GM21619 (cell line): ENCODE measurements around the gene GTF2B.
A peak's percentile ranks its signal among the peaks of the same experiment; 100 is the strongest.
"Not testable (repeated sequence)": the region's sequence is repeated elsewhere in the genome, so short reads cannot be mapped to it uniquely, and the experiment has no call there.

Experiments
- ATAC-seq: cut with Tn5 transposase; IDR thresholded peaks from one replicate; pipeline ENCODE4 v1.9.1; 2021; ENCODE audit not compliant: unreplicated experiment

Gene GTF2B, protein sequence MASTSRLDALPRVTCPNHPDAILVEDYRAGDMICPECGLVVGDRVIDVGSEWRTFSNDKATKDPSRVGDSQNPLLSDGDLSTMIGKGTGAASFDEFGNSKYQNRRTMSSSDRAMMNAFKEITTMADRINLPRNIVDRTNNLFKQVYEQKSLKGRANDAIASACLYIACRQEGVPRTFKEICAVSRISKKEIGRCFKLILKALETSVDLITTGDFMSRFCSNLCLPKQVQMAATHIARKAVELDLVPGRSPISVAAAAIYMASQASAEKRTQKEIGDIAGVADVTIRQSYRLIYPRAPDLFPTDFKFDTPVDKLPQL

DNA sequence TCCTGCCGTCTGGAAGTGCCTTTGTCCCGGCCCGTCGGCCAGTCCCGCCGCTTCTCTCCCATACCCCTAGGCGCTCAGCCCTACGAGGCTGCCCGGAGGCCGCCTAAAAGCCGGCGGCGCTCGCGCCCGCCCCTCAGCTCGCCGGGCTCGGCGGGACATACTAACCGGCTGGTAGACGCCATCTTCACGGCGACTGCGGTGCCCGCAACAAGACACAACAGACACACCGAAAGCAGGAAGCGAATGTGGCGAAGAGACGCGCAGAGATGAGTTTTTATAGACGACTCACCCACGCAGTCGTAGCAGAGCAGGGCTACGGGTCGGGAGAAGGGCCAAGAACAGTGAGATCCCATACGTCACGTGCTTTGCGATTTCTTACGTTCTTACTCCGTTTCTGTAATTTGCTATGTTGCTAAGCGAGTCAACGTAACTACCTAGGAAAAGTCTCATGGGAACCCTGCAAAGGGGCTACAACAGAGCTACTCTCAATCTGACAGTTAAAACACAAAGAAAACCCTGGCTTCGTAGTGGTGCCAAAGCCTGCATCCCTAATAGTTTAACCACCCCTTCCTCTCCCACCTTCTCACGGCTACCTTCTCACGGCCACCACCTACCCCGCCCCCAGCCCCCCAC lies at the start of gene GTF2B:
TSS of gene GTF2B (minus strand) at position 250 of the 633 bp plus-strand sequence. CDS start at position 182, 68 bp downstream.
- peak; percentile 88 for ATAC-seq

DNA sequence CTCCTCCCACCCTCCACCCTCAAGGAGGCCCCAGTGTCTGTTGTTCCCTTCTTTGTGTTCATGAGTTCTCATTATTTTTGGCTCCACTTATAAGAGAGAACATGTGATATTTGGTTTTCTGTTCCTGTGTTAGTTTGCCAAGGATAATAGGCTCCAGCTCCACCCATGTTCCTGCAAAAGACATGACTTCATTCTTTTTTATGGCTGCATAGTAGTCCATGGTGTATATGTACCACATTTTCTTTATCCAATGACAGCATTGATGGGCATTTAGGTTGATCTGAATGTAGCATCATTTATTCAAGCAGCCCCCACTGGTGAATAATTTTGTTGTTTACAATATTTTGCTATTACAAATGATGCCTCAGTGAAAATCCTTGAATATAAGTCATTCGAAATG lies 47.2 kb upstream of the GTF2B start:
- ATAC-seq = not testable (repeated sequence)

DNA sequence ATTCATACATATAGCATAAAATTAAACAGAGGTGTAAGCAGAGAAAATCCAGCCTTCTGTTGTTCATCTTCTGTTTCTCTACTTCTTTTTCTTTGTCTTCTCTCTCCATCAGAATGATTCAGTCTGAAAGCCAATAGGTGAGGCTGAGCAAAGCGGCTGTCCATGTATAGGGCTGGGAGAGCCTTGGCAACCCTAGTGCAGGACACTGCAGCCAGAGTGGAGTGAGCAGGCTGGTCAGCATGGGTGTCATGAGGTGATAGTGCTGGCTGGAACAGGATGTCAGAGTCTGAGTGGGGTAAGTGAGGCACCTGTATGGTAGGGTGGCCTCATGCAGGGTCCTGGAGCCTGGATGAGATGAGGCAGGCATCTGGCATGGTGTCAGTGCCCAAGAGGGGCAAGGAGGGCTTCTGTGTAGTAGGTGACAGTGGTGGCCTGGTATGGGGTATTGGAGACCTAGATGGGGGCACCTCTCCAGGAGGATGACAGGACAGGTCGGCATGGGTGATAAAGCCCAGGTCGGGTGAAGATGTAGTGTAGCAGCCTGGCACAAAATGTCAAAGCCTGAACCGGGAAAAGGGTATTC lies 45.5 kb upstream of the GTF2B start:
- ATAC-seq = no peak

DNA sequence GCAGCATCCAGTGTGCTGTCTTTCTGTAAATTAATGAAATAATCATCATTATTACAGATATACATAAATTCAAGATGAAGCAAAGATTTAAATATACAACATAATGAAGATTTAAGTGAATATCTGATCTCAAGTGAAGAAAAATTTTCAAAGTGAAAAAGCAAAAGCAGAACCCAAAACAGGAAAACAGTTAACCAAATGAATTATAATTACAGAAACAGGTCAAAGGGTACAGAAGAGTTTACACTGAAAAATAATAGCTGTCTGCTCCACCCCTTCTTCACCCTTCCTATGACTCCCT lies 44.8 kb upstream of the GTF2B start:
- ATAC-seq = no peak

DNA sequence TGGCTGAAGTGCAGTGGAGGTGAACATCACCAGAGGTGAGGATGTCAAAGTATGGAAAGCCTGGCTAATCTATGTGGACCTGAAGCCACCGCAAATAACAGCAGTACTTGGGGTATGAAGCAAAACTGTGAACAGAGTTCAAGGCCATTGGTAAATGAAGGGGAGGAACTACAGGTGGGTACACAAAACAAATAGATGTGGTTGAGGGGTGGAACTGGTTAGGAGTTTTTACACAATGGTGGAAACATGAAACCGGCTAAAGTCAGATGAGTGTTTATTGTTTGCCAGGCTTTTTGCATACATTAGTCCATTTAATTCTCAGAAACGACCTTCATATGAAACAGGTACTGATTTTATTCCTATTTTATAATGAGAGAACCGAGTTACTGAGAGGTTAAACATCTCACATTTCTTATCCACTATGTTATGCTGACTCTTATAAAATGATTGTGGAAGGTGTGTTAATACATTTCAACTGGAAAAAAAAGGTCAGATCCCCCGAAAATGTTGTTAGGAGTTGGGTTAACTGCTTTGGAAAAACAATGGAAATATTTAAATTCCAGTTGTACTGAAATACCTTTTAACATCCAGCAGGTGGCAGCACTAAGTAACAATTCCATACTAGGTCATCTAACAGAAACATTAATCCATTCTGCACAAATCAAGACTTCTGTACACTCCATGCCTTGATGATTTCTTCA lies 44.3 kb upstream of the GTF2B start:
- ATAC-seq = peak; percentile 51

DNA sequence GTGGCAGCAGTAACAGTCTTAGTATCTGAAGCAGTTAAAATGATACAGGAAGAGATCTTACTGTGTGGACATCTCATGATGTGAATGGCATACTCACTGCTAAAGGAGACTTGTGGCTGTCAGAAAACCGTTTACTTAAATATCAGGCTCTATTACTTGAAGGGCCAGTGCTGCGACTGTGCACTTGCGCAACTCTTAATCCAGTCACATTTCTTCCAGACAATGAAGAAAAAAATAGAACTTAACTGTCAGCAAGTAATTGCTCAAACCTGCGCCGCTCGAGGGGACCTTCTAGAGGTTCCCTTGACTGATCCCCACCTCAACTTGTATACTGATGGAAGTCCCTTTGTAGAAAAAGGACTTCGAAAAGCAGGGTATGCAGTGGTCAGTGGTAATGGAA lies 38.8 kb upstream of the GTF2B start:
- not testable (repeated sequence) for ATAC-seq

DNA sequence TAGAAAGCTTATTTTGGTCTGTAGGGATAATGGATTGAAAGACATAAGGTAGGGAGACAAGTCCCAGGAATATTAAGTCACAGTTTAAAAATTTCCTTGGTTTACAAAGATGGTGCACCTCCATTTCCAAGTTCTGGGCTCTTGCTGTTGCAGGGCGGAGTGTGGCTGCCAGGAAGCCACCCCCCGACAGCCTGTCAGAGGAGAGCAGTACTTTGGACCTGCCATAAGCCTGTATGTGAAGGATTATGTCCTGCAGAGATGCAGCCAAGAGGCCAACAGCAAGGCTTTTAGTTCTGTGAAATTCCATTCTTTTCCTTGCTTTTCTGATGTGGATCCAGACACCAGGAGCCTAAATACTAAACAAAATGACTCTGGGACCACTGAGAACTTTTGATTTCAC lies 31.9 kb upstream of the GTF2B start:
- no peak for ATAC-seq

DNA sequence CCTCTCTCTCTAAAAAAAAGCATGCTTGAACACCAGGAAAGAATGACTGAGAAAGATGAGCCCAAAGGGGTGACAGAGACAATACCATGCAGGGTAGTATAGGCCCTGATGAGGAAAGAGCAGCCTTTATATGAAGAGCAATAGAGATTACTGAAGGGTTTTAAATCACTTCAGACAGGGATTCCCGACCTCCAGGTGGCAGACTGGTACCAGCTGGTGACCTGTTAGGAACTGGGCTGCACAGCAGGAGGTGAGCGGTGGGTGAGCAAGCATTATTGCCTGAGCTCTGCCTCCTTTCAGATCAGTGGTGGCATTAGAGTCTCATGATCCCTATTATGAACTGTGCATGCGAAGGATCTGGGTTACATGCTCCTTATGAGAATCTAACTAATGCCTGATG lies 30.8 kb upstream of the GTF2B start:
- ATAC-seq = no peak

DNA sequence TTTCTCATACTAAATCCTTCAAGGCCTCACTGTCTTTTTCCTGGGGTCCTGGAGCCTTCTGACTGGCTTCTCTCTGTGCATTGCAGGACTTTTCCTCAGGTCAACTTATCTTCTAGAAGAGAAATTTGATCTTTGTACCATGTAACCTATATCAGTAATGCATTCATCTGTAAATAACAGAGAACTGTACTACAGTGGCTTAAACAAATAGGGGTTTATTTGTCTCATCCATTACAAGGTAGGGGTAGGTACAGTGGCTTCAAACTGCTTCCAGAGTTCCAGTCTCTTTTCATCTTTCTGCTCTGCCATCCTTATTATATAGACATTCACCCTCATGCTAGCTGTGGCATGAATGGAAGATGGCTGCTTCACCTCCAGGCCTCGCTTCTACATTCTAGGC lies 29.5 kb upstream of the GTF2B start:
- ATAC-seq = no peak

DNA sequence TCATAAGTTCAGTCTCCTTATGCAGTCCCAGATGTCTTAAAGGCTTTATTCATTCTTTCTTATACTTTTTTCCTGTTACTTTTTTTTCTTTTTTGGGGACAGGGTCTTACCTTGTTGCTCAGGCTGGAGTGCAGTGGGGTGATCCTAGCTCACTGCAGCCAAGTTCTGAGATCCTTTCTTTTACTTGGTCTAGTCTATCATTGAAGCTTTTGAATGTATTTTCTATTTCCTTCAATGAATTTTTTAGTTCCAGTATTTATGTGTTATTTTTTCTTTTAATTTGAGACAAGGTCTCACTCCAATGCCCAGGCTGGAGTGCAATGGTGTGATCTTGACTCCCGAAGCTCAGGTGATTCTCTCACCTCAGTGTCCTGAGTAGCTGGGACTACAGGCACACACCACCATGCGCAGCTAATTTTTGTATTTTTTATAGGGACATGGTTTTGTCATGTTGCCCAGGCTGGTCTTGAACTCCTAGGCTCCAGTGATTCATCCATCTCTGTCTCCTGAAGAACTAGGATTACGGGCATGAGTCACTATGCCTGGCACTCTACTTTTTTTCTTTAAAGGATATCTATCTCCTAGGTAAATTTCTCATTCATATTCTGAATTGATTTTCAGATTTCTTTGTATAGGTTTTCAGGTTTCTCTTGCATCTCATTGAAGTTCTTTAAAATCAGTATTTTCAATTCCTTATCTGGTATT lies 26.1 kb upstream of the GTF2B start:
- ATAC-seq = no peak

DNA sequence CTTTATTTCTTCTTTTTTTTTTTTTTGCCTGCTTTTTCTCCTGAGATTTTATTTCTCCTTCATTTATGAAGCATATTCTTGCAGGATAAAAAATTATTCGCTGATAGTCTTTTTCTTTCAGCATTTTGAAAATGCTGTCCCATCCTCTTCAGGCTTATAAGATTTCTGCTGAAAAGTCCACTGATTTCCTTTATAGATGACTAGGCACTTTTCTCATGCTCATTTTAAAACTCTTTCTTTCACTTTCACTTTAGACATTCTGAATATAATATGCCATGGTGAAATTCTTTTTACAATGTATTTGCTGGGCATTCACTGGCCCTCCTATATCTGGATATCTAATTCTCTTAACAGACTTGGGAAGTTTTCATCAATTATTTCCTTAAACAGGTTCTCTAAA lies 25.5 kb upstream of the GTF2B start:
- ATAC-seq = no peak

DNA sequence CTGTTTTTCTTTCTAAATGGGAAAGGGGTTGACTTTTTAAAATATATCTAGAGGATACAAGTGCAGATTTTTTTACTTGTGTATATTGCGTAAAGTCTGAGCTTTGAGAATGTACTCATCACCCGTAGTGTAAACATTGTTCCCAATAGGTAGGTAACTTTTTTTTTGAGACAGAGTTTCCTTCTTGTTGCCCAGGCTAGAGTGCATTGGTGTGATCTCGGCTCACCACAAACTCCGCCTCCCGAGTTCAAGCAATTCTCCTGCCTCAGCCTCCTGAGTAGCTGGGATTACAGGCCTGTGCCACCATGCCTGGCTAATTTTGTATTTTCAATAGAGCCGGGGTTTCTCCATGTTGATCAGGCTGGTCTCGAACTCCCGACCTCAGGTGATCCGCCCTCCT lies 20.4 kb upstream of the GTF2B start:
- not testable (repeated sequence) for ATAC-seq

DNA sequence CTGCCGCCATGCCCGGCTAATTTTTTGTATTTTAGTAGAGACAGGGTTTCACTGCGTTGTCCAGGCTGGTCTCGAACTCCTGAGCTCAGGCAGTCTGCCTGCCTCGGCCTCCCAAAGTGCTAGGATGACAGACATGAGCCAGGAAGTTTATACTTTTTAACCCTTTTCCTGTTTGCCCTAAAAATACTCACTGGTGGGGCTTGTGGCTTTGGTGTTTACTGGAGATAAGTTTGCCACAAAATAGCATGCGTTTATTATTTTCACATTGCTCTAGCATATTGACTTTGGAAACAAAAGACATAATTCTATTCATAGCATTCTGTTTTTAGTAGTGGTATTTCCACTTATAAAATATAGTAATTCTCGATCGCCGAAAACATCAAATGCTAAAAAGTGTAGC lies 19.8 kb upstream of the GTF2B start:
- ATAC-seq = no peak

DNA sequence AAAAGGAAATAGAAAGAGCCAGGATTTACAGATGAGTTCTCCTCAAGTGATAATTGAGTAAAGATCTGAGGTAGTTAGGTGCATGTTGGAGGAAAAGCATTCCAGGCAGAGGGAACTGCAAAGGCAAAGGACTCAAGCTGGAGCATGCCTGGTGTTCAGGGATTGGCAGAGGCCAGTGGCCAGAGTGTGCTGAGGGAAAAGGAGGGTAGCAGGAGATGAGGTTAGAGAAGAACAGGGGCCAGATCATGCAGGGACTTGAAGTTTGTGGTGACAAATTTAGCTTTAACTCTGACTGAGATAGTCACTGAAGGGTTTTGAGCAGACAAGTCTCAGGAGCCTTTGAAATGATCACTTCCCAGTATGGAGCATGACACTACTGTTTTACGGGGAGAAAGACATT lies 19.0 kb upstream of the GTF2B start:
- ATAC-seq = no peak

DNA sequence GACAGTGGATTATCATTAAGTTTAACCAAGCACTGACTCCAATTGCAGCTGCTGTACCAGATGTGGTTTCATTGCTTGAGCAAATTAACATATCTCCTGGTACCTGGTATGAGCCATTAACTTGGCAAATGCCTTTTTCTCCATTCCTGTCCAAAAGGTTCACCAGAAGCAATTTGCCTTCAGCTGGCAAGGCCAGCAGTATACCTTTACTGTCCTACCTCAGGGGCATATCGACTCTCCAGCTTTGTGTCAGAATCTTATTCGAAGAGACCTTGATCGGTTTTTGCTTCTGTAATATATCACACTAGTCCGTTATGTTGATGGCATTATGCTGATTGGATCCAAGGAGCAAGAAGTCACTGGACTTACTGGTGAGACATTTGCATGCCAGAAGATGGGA lies 9.5 kb upstream of the GTF2B start:
- ATAC-seq = no peak

DNA sequence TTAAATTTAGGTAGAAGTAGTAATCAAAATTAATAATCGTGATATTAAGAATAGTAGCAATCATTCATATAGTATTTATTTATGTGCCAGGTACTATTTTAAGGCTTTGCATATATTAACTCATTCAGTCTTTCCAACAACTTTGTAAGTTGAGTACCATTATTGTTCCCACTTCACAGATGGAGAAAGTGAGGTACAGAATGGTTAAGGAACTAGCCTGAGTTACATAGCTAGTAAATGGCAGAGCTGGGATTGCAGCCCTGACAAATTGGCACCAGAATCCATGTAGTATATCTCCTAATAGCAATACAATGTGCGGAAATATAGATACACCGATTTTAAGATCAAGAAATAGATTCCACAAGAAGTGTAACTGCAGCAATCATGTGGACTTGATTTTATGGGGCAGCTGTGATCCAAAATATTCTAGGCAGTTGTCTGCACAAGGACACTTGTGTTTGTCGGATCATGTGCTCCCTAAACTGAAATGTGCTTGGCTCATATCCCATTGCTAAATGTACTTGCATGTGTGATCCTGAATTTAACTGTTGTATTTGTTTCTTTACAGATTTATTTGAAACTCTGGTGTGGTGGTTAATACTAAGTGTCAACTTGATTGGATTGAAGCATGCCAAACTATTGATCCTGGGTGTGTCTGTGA lies 5.8 kb upstream of the GTF2B start:
- no peak for ATAC-seq

DNA sequence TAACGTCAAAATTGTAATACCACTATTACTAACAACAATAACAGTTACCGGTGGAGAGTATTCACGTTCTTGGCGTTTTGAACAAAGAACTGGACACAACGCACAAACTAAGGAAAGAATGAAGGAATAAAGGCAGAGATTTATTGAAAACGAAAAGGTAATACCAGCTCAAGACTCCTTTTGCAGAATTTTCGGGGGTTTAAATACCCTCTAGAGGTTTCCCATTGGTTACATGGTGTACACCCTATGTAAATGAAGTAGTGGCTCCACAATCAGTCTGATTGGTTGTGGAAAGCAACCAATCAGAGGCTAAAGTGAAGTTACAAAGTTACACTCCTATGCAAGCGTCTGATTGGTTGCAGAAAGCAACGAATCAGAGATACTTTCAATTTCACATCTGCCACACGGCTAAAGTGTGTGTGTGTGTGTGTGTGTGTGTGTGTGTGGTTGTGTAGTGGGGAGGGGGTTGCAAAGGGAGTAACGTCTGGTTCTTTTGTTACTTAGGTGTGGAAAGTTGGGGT lies 1.1 kb upstream of the GTF2B start:
- no peak for ATAC-seq

DNA sequence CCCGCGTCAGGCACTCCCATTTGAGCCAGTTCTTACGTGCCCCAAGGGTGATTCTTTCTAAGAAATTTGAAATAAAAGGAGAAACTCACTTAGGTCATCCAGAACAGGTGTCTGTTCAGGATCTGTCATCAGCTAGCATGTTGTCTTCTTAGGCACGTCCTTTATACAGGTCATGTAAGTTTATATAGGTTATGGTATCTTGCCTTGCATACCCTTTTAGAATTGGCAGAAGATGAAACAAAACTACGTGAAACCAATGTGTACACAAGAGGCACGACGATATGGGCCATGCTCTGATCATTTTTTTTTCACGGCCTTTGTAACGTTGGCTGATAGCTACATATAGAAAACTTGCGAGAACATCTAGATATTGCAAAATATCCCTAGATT lies 579 bp upstream of the GTF2B start:
- peak; percentile 4 for ATAC-seq

DNA sequence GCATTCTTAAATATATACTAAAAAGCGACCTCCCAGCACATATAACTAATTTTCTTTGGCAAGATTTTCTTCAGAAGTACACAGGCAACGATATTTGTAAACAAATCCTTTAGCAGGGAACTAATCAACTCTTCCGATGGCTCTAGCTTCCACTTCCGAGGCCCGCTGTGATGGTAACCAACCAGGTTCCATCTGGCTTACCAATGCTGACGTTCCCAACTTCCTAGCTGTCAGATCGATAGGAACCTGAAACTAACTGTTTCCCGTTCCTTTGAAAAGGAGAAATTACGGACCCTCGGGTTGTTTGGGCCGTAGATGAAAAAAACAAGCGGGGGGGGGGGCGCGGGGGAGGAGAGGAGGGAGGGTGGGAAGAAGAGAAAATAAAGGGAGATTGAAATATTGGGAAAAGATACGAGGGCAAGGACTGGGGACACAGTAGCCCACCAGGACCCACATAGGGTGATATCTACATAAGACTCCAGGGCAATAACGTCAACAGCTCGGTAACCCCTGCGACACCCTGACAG lies 513 bp downstream of the GTF2B start:
- peak; percentile 18 for ATAC-seq

DNA sequence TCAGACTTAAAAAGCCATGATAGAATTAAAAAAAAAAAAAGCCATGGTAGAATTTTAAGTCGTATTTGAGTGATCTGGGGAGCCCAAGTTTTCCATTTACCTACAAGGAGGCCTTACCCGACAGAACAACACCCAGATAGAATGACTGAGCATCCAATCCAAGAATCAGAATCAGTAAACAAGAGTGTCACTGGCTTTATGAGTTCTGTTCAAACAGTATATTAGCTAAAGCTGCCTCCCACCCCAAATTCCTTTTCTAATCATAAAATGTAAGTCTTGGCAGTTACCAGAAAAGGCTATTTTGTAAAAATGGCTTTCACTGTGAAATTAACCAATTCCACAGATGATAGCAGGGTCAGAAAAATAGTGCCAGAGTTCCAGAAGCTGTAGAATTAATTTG lies 1.2 kb downstream of the GTF2B start:
- no peak for ATAC-seq
